ENCODE data around the gene STXBP5L.
"Not testable (repeated sequence)": the region's sequence is repeated elsewhere in the genome, so short reads cannot be mapped to it uniquely, and the experiment has no call there.

The STXBP5L gene

DNA sequence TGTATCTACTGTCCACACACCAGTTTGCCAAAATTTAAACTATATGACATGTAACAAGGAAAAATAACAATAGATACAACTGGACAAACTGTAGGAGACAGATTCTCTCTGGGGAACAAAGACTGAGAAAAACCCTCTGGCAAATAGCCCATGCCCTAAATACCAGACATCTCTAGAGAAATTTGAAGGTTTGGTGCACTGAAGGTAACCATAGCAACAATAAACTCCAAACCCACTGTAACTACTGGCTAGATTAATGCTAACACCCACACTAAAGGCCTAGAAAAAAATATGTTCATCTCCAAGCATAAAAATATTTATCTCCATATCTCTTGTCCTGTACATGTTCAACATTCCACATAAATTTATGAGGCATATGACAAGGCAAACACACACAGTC is 267.1 kb downstream of the STXBP5L start:
- in situ Hi-C loops (cut with MboI; ENCODE audit: low pct_unique_long_range_greater_than_20kb, low sequenced_read_pairs, unreplicated experiment): no loop called here
- no peak for DNase-seq (ENCODE audit: low spot score)
- TF ChIP-seq, protein P1, sequence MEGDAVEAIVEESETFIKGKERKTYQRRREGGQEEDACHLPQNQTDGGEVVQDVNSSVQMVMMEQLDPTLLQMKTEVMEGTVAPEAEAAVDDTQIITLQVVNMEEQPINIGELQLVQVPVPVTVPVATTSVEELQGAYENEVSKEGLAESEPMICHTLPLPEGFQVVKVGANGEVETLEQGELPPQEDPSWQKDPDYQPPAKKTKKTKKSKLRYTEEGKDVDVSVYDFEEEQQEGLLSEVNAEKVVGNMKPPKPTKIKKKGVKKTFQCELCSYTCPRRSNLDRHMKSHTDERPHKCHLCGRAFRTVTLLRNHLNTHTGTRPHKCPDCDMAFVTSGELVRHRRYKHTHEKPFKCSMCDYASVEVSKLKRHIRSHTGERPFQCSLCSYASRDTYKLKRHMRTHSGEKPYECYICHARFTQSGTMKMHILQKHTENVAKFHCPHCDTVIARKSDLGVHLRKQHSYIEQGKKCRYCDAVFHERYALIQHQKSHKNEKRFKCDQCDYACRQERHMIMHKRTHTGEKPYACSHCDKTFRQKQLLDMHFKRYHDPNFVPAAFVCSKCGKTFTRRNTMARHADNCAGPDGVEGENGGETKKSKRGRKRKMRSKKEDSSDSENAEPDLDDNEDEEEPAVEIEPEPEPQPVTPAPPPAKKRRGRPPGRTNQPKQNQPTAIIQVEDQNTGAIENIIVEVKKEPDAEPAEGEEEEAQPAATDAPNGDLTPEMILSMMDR (IDR thresholded peaks at IDR 0.05; ENCODE audit: extremely low read depth, insufficient read depth, missing control alignments): no peak

DNA sequence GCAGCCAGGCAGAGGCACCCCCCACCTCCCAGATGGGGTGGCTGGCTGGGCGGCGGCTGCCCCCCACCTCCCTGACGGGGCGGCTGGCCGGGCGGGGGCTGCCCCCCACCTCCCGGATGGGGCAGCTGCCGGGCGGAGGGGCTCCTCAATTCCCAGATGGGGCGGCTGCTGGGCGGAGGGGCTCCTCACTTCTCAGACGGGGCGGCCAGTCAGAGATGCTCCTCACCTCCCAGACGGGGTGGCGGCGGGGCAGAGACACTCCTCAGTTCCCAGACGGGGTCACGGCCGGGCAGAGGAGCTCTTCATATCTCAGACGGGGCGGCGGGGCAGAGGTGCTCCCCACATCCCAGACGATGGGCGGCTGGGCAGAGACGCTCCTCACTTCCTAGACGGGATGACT is 282.6 kb downstream of the STXBP5L start:
- in situ Hi-C loops (cut with MboI; ENCODE audit: low pct_unique_long_range_greater_than_20kb, low sequenced_read_pairs, unreplicated experiment); DNase-seq (ENCODE audit: low spot score): not testable (repeated sequence)

GRCh38 chr3:121202573-121202972 is 294.6 kb downstream of the STXBP5L start:
- TF ChIP-seq, protein P1 (IDR thresholded peaks at IDR 0.05; ENCODE audit: extremely low read depth, insufficient read depth, missing control alignments): no peak
- DNase-seq (ENCODE audit: low spot score): no peak
- in situ Hi-C loops (cut with MboI; ENCODE audit: low pct_unique_long_range_greater_than_20kb, low sequenced_read_pairs, unreplicated experiment): no loop called here

DNA sequence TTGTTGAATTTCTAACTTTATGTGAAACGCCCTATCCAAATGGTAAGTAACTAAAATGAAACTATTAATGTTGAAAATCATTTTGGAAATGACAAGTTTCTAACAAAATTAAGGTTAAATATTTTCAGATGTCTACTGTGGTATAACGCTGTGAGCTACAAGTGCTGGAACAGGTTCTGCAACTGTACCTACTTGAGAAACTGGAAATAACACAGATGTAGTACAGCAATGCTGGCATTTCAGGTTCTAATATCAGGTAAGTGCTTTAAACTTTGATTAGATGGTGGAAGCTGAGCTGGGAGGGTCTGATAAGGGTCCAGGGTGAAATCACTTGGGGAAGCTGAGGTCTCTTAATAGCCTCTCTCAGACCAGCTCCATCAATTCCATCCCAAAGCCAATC is 315.1 kb downstream of the STXBP5L start:
- TF ChIP-seq, protein P1 (IDR thresholded peaks at IDR 0.05; ENCODE audit: extremely low read depth, insufficient read depth, missing control alignments): no peak
- in situ Hi-C loops (cut with MboI; ENCODE audit: low pct_unique_long_range_greater_than_20kb, low sequenced_read_pairs, unreplicated experiment): no loop called here
- DNase-seq (ENCODE audit: low spot score): no peak

- TF ChIP-seq, protein P1 (IDR thresholded peaks at IDR 0.05; ENCODE audit: extremely low read depth, insufficient read depth, missing control alignments): no peak
- in situ Hi-C loops (cut with MboI; ENCODE audit: low pct_unique_long_range_greater_than_20kb, low sequenced_read_pairs, unreplicated experiment): no loop called here
- no peak for DNase-seq (ENCODE audit: low spot score)
These were observed 321.0 kb downstream of the STXBP5L start for GRCh38 chr3:121228971-121229370.

GRCh38 chr3:121230194-121230593 is 322.2 kb downstream of the STXBP5L start:
- DNase-seq (ENCODE audit: low spot score); in situ Hi-C loops (cut with MboI; ENCODE audit: low pct_unique_long_range_greater_than_20kb, low sequenced_read_pairs, unreplicated experiment): not testable (repeated sequence)

DNA sequence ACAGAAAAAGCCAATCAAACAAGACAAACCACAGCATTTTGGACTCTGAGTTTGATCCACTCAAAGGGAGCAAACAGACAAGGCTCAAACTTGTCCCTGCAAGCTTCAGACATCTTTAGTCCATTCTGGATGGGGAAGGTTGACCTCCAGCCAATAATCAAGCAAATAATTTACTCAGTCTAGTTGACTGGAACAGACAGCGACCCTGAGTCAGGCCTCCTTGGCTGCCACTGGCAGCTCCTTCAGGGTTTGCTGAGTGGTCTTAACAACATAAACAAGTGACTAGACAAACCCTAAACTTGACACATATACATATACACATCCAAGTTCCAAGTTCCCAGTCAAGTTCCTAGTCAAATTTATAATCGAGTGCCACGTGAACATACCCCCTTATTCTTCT is 323.9 kb downstream of the STXBP5L start:
- in situ Hi-C loops (cut with MboI; ENCODE audit: low pct_unique_long_range_greater_than_20kb, low sequenced_read_pairs, unreplicated experiment): no loop called here
- DNase-seq (ENCODE audit: low spot score): no peak
- TF ChIP-seq, protein P1 (IDR thresholded peaks at IDR 0.05; ENCODE audit: extremely low read depth, insufficient read depth, missing control alignments): no peak
